ENCODE measurements around the gene APPL2.

DNA sequence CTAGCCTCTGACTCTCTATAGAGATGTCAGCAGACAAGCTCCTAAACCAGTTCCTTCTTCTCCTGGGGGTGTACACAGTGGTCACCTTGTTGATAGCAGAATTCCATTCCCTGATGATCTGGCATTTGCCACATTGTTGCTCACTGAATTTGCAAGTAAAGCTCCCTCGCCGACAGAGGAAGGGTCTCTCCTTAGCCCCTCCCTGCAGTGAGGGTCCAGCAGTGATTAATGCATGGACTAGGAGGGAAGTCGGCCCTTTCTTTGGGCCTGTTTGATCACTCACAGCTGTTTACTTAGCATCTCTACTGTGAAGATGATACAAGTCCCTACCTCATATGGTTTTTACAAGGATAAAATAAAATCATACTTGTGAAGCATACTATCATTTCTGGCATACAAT is 23.3 kb upstream of the APPL2 start:
- no peak for TF ChIP-seq ZC3H10 (CRISPR knock-in tag; IDR thresholded peaks at IDR 0.05)
- TF ChIP-seq GLIS3 (CRISPR knock-in tag; IDR thresholded peaks at IDR 0.05): no peak
- TF ChIP-seq, protein P1, sequence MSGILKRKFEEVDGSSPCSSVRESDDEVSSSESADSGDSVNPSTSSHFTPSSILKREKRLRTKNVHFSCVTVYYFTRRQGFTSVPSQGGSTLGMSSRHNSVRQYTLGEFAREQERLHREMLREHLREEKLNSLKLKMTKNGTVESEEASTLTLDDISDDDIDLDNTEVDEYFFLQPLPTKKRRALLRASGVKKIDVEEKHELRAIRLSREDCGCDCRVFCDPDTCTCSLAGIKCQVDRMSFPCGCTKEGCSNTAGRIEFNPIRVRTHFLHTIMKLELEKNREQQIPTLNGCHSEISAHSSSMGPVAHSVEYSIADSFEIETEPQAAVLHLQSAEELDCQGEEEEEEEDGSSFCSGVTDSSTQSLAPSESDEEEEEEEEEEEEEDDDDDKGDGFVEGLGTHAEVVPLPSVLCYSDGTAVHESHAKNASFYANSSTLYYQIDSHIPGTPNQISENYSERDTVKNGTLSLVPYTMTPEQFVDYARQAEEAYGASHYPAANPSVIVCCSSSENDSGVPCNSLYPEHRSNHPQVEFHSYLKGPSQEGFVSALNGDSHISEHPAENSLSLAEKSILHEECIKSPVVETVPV (CRISPR knock-in tag; IDR thresholded peaks at IDR 0.05): no peak
- TF ChIP-seq PATZ1 (CRISPR knock-in tag; IDR thresholded peaks at IDR 0.05; ENCODE audit: borderline replicate concordance): no peak
- TF ChIP-seq RARB (CRISPR knock-in tag; IDR thresholded peaks at IDR 0.05): no peak
